HepG2 (cell line): ENCODE measurements around the gene WDR45B. TPM values are rescaled to one million over a fixed set of nuclear protein-coding genes. Genes with fewer than 3 reads are reported as not detected.

Experiments used
- BCL6 ChIP-seq: IDR thresholded peaks from 2 replicates; pipeline ENCODE4 v1.6.1; 2016; ENCODE audit warnings: missing genetic modification reagents, missing compliant biosample characterization
- DRAP1 ChIP-seq: IDR thresholded peaks from 2 replicates; pipeline ENCODE4 v1.6.1; 2016; ENCODE audit warnings: missing genetic modification reagents, missing compliant biosample characterization
- GPN1 ChIP-seq: sonication (generic); formaldehyde crosslinking; IDR thresholded peaks from 2 replicates; pipeline ENCODE4 v1.5.1; 2020; ENCODE audit warnings: missing genetic modification reagents, borderline replicate concordance
- MTERF4 ChIP-seq: sonication (generic); formaldehyde crosslinking; IDR thresholded peaks from 2 replicates; pipeline ENCODE4 v1.8.0; 2023; ENCODE audit warnings: mild to moderate bottlenecking, missing genetic modification reagents
- NFAT5 ChIP-seq: sonication (generic); formaldehyde crosslinking; IDR thresholded peaks from 2 replicates; pipeline ENCODE4 v1.4.0; 2020; ENCODE audit warnings: missing genetic modification reagents
- PRMT3 ChIP-seq: sonication (generic); formaldehyde crosslinking; IDR thresholded peaks from 2 replicates; pipeline ENCODE4 v1.8.1; 2022; ENCODE audit warnings: low read depth, mild to moderate bottlenecking, moderate library complexity, missing genetic modification reagents, borderline replicate concordance
- RBM22 ChIP-seq: fragments of 200-400 bp; formaldehyde crosslinking; optimal IDR thresholded peaks from 2 replicates; pipeline ENCODE3; 2017; ENCODE audit warnings: mild to moderate bottlenecking, low read length, moderate library complexity
- ZBTB37 ChIP-seq: sonication (generic); formaldehyde crosslinking; IDR thresholded peaks from 2 replicates; pipeline ENCODE4 v1.4.0; 2020; ENCODE audit warnings: mild to moderate bottlenecking, missing genetic modification reagents
- ZBTB44 ChIP-seq: sonication (generic); formaldehyde crosslinking; IDR thresholded peaks from 2 replicates; pipeline ENCODE4 v1.4.0; 2020; ENCODE audit warnings: missing genetic modification reagents
- ZC3H13 ChIP-seq: sonication (generic); formaldehyde crosslinking; IDR thresholded peaks from 2 replicates; pipeline ENCODE4 v1.8.1; 2023; ENCODE audit warnings: mild to moderate bottlenecking, missing genetic modification reagents, moderate library complexity
- ZNF574 ChIP-seq: sonication (generic); formaldehyde crosslinking; IDR thresholded peaks from 2 replicates; pipeline ENCODE4 v1.4.0; 2020; ENCODE audit warnings: missing genetic modification reagents
- ZNF660 ChIP-seq: sonication (generic); formaldehyde crosslinking; IDR thresholded peaks from 2 replicates; pipeline ENCODE4 v1.5.1; 2020; ENCODE audit warnings: mild to moderate bottlenecking, low read depth, missing genetic modification reagents, borderline replicate concordance
- ZNF800 ChIP-seq: sonication (generic); formaldehyde crosslinking; IDR thresholded peaks from 2 replicates; pipeline ENCODE4 v1.4.0; 2020; ENCODE audit warnings: missing genetic modification reagents
- polyA plus RNA-seq, 8 experiments: library from polyadenylated mRNA; depleted of rRNA in 3 of 8; stranded (reverse) in 7 of 8; unstranded in 1 of 8; fragments of >200 nt; fragmentation: Illumina TruSeq in 4 of 8; extraction: Trizol in 4 of 8; gene quantifications; 2 replicates each; pipeline versions ENCODE4 v1.2.1 to v1.2.3, GENCODE V29; 2011 to 2016; ENCODE audit warnings: low read depth in 4 of 8, missing spikeins in 1 of 8, mixed read lengths in 1 of 8; ENCODE audit not compliant: insufficient read depth in 1 of 8
- total RNA-seq, 5 experiments: library from RNA; depleted of rRNA; stranded (reverse); fragments of >200 nt; fragmentation: Illumina TruSeq; extraction: Trizol; gene quantifications; 2 replicates each; pipeline ENCODE4 v1.2.3, GENCODE V29; 2016; ENCODE audit warnings: low read depth in 1 of 5

The WDR45B gene
- total and polyA plus RNA-seq, 2 of the 13 experiments (the other 11 are each of a cell fraction or from before 2014, with no cell fraction given): 86.2 to 155 TPM

- TF ChIP-seq ZNF800 (CRISPR knock-in tag) (no peak), ZBTB37 (CRISPR knock-in tag) (no peak), GPN1 (CRISPR knock-in tag) (no peak), ZBTB44 (CRISPR knock-in tag) (0 out of 2 replicates have a peak, but pooled peaks have one; percentile 45), ZNF574 (CRISPR knock-in tag) (peak; percentile 91), MTERF4 (CRISPR knock-in tag) (no peak; the same call in 1 of the 2 replicates), ZNF660 (CRISPR knock-in tag) (no peak), NFAT5 (CRISPR knock-in tag) (peak; percentile 92), RBM22 (no peak), PRMT3 (CRISPR knock-in tag) (no peak), ZC3H13 (CRISPR knock-in tag) (0 out of 2 replicates have a peak, but pooled peaks have one; percentile 23), BCL6 (peak; percentile 42; the same call in 1 of the 2 replicates), DRAP1 (CRISPR knock-in tag) (peak; percentile 66; the same call in 1 of the 2 replicates)
These were observed at the start of gene WDR45B (continued) for GRCh38 chr17:82648165-82648668.
